HG03558 (cell line): ENCODE data around the gene MFSD1.
"Not testable (repeated sequence)": the region's sequence is repeated elsewhere in the genome, so short reads cannot be mapped to it uniquely, and the experiment has no call there.

ENCODE experiments used
- ATAC-seq: cut with Tn5 transposase; IDR thresholded peaks from one replicate; pipeline ENCODE4 v1.9.1; 2021; ENCODE audit warnings: moderate number of reproducible peaks; ENCODE audit not compliant: unreplicated experiment; ENCODE audit errors: extremely low read depth

Gene MFSD1

GRCh38 chr3:158775426-158776410 lies 26.1 kb upstream of the MFSD1 start:
- ATAC-seq = no peak

- ATAC-seq = no peak
Observed at GRCh38 chr3:158776531-158776930, 25.3 kb upstream of the MFSD1 start.

- no peak for ATAC-seq
Observed at GRCh38 chr3:158777161-158777873, 24.5 kb upstream of the MFSD1 start.

- ATAC-seq = no peak
Observed at GRCh38 chr3:158780766-158781165, 21.1 kb upstream of the MFSD1 start.

GRCh38 chr3:158781191-158781590 lies 20.7 kb upstream of the MFSD1 start:
- no peak for ATAC-seq

- ATAC-seq = no peak
Observed at GRCh38 chr3:158781849-158782248, 20.0 kb upstream of the MFSD1 start.

GRCh38 chr3:158782283-158782989 lies 19.4 kb upstream of the MFSD1 start:
- no peak for ATAC-seq

- ATAC-seq = no peak
Observed at GRCh38 chr3:158783051-158783450, 18.8 kb upstream of the MFSD1 start.

GRCh38 chr3:158785972-158786371 lies 15.9 kb upstream of the MFSD1 start:
- no peak for ATAC-seq

GRCh38 chr3:158788446-158788845 lies 13.4 kb upstream of the MFSD1 start:
- no peak for ATAC-seq

GRCh38 chr3:158789592-158789991 lies 12.3 kb upstream of the MFSD1 start:
- no peak for ATAC-seq

- ATAC-seq = peak; percentile 58
Observed at GRCh38 chr3:158790901-158791589, 10.8 kb upstream of the MFSD1 start.

GRCh38 chr3:158791590-158791920 lies 10.3 kb upstream of the MFSD1 start:
- ATAC-seq = not testable (repeated sequence)

- ATAC-seq = no peak
Observed at GRCh38 chr3:158792709-158793108, 9.1 kb upstream of the MFSD1 start.

- no peak for ATAC-seq
Observed at GRCh38 chr3:158794206-158794605, 7.6 kb upstream of the MFSD1 start.

- peak; percentile 55 for ATAC-seq
Observed at GRCh38 chr3:158794936-158795518, 6.8 kb upstream of the MFSD1 start.

GRCh38 chr3:158801201-158801600 lies 653 bp upstream of the MFSD1 start:
- no peak for ATAC-seq

GRCh38 chr3:158802409-158803268 lies 785 bp downstream of the MFSD1 start:
- ATAC-seq = peak; percentile 19

- ATAC-seq = no peak
Observed at GRCh38 chr3:158804441-158804840, 2.6 kb downstream of the MFSD1 start.
